NCI-H1092 treated with DMSO at 0.1 percent for 48 hours (cell line): ENCODE measurements around the gene GGA1.

Source experiments
- DNase-seq: peaks from one replicate; lab custom pipeline; 2025; lab: John Stamatoyannopoulos, UW

GGA1 gene

GRCh38 chr22:37674951-37675929 lies 66.6 kb downstream of the GGA1 start, which contains the start of gene LGALS1:
LGALS1 (plus strand) TSS chr22:37675636; CDS start chr22:37675703, 67 bp downstream.
- peak; percentile 26 for DNase-seq

DNA sequence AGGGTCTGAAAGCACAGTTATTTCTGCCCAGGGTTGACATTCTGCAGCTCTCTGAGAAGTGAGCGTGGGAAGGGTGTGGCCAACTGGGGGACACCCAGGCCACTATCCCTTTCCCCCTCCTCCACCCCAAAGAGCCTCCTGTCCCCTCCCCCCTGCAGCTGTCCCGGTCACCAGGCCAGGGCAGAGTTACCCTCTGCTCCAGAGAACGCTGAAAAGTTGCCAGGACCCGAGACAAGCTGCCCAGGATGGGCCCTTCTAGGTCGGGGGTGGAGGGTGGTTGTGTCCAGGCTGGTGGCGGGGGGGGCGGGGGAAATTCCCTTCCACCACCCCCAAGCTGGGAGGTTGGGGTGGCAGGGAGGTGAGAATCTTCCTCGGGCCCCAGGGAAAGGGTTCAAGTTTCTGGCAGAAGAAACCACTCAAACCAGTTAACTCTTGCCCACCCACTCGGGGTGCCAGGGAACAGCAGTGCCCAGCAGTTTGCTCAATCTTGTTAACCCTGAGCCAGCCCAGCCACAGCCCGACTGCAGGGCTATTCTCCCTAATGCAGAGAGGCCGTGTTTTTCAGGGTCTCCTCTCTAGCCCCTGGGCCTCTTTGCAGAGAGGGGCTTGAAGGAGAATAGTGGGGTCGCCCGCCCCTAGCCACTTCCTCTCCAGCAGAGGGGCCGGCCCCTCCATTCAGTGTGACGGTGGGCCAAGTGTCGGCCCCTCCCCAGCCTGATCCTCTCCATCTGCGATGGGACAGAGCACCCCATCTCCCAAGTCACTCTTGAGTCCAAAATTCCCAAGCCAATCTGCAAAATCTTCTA lies 67.5 kb downstream of the GGA1 start:
- DNase-seq = no peak

- DNase-seq = no peak
Observed at GRCh38 chr22:37676736-37677492, 68.3 kb downstream of the GGA1 start.

DNA sequence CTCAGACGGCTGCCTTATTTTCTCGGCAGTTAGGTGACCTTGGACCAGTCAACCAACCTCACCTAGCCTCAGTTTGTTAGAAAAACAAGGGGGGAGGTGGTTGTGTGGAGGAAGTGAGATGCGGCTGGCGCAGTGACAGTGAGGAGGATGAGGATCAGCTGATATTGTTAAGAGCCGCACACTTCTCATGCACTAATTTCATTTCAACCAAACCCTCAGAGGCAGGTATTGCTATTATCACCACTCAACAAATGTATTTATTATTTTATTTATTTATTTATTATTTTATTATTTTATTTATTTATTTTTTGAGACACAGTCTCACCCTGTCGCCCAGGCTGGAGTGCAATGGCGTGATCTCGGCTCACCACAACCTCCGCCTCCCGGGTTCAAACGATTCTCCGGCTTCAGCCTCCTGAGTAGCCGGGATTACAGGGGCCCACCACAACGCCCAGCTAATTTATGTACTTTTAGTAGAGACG lies 68.9 kb downstream of the GGA1 start:
- no peak for DNase-seq

DNA sequence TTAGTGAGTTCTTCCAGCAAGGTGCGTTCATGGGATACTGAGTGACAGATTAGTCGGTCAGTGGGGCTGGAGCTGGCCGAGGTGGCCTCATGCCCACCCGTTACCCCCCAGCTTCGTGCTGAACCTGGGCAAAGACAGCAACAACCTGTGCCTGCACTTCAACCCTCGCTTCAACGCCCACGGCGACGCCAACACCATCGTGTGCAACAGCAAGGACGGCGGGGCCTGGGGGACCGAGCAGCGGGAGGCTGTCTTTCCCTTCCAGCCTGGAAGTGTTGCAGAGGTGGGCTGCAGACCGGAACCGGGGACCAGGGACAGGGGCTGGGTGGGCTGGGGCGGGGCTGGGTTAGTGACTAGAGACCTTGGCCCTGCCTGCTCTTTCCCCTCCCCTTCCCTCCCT lies 69.7 kb downstream of the GGA1 start:
- no peak for DNase-seq

- DNase-seq = no peak
Observed at GRCh38 chr22:37679670-37680069, 71.0 kb downstream of the GGA1 start.

DNA sequence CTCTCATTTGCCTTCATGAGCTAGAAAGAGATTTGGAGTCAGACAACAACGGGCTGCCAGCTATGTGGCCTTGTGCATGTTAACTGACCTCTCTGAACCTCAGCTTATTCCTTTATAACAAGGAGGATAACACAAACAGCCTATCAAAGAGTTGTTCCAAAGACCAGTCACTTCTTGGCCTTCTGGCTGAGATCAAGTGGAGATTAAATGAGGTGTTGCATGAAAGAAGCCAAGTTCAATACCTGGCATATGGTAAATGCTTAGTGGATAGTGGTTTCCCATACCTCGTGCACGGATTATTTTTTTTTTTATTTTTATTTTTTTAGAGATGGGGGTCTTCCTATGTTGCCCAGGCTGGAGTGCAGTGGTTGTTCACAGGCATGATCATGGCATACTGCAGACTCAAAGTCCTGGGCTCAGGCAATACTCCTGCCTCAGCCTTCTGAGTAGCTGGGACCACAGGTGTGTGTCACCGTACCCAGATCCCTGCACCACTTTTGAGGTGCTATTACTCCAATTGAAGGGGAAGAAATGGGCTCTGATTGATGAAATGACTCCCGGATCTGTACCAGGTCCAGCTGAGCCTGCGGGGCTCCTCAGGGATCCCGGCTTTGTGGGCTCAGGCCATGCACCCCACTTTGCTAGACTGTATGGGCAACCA lies 71.7 kb downstream of the GGA1 start:
- DNase-seq = no peak

DNA sequence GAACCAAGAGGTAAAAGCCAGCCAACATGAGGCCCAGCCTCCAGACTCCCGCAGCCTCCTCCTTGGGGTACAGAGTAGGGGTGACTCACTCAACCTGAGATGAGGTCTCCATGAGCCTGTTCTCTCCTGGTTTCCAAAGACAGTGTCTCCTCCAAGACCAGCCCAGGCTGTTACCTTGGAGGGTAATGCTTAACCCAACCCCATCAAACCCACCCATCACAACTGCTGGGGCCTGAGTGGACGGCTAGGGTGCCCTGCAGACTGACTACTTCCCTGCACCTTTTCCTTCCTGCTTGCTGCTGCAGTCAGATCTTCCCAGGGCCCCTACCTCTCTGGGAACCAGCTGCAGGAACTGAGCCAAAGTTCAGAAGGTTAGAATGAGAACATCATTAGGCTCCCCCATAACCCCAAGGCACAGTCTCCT lies 72.4 kb downstream of the GGA1 start:
- no peak for DNase-seq

- DNase-seq = peak; percentile 49
Observed at GRCh38 chr22:37681556-37682049, 73.0 kb downstream of the GGA1 start.
